ENCODE data around the gene CD300LD. TPM values are rescaled to one million over a fixed set of nuclear protein-coding genes. Genes with fewer than 3 reads are reported as not detected.
A peak's percentile ranks its signal among the peaks of the same experiment; 100 is the strongest.

CD300LD gene
- total RNA-seq, 1 donor from 2014 or later, result not detected

DNA sequence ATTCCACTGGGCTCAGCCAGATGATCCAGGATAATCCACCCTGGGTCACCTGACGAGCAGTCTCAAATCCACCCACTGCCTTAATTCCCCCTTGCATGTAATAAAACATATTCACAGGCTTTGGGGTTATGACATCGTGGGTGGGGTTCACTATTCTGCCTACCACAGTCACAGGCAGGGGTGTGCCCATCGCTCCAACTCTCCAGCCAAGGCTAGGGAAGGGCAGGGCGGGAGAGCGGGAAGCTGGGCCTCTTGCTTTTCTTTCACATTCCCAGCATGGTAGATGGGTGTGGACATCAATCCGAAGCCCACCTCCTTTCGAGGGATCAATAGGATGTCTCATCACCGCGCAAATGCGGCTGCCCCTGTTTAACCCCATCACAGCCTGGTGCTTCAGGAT lies 12.7 kb upstream of the CD300LD start:
- Histone ChIP-seq H3K36me3 (no peaks in the 10 kb centered on the region), H3K9me3 (no peaks in the 10 kb centered on the region), H3K27me3 (ENCODE audit: low read depth) (peaks cover 16% of the 10 kb centered on the region), H3K27ac (no peak overlapping the region), H3K4me3 (no peak overlapping the region), H3K4me1 (no peaks in the 10 kb centered on the region)
- ATAC-seq (no peak), DNase-seq (no peak)
- no peak for TF ChIP-seq CTCF (IDR thresholded peaks at IDR 0.05)
- intact Hi-C loops (cut with DNase I), result no loop called here

- peaks cover 12% of the 10 kb centered on the region for H3K27me3 ChIP-seq (ENCODE audit: low read depth)
- H3K4me3 ChIP-seq, result no peak overlapping the region
- DNase-seq, result no peak
- intact Hi-C loops (cut with DNase I), result no loop called here
- no peak for ATAC-seq
- no peaks in the 10 kb centered on the region for H3K9me3 ChIP-seq
- H3K27ac ChIP-seq, result no peak overlapping the region
- no peaks in the 10 kb centered on the region for H3K36me3 ChIP-seq
- H3K4me1 ChIP-seq, result no peaks in the 10 kb centered on the region
- TF ChIP-seq CTCF (IDR thresholded peaks at IDR 0.05), result no peak
These were observed 12.1 kb upstream of the CD300LD start for GRCh38 chr17:74604200-74604599.

GRCh38 chr17:74603746-74604145 lies 11.7 kb upstream of the CD300LD start:
- no peaks in the 10 kb centered on the region for H3K9me3 ChIP-seq
- DNase-seq (no peak), ATAC-seq (no peak)
- intact Hi-C loops (cut with DNase I), result no loop called here
- TF ChIP-seq CTCF (IDR thresholded peaks at IDR 0.05), result no peak
- H3K36me3 ChIP-seq, result no peaks in the 10 kb centered on the region
- peaks cover 4% of the 10 kb centered on the region for H3K4me1 ChIP-seq
- no peak overlapping the region for H3K27ac ChIP-seq
- H3K4me3 ChIP-seq, result no peak overlapping the region
- H3K27me3 ChIP-seq (ENCODE audit: low read depth), result peaks cover 12% of the 10 kb centered on the region

- peaks cover 12% of the 10 kb centered on the region for H3K27me3 ChIP-seq (ENCODE audit: low read depth)
- ATAC-seq (no peak), DNase-seq (no peak)
- H3K4me3 ChIP-seq, result no peak overlapping the region
- peaks cover 7% of the 10 kb centered on the region for H3K4me1 ChIP-seq
- intact Hi-C loops (cut with DNase I), result no loop called here
- TF ChIP-seq CTCF (IDR thresholded peaks at IDR 0.05), result no peak
- H3K36me3 ChIP-seq, result no peaks in the 10 kb centered on the region
- H3K27ac ChIP-seq, result no peak overlapping the region
- H3K9me3 ChIP-seq, result no peaks in the 10 kb centered on the region
These were observed 11.1 kb upstream of the CD300LD start for GRCh38 chr17:74603037-74603635.

DNA sequence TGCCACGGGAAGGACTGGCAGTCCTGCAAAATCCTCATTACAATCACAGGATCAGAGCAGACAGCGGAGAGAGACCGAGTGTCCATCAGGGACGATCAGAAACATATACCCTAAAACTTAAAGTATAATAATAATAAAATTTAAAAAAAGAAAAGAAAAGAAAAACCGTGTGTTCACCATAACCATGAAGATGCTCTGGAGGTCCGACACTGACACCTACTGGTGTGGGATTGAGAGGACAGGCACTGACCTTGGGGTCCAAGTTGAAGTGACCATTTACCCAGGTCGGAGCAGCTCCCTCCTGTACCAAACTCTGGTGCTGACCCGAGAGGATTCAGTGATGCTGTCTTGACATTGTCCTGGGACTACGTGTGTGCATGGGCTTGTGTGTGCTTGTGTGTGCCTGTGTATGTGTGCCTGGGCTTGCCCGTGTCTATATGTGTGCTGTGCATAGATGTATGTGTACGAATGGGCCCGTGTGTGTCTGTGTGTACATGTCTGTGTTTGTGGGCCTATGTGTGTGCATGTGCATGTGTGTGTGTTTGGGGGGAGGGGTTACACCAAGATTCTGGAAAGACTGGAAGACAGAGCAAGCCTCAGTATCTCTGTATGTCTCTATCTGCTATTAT lies 10.0 kb upstream of the CD300LD start:
- intact Hi-C loops (cut with DNase I), result no loop called here

More for the DNA sequence above, 10.0 kb upstream of the CD300LD start:
- H3K36me3 ChIP-seq, result no peaks in the 10 kb centered on the region
- H3K27me3 ChIP-seq (ENCODE audit: low read depth), result peaks cover 12% of the 10 kb centered on the region
- H3K4me3 ChIP-seq, result no peak overlapping the region
- peaks cover 7% of the 10 kb centered on the region for H3K4me1 ChIP-seq
- H3K27ac ChIP-seq, result no peak overlapping the region
- ATAC-seq (peak in 1 of 2 donors; percentile 43), DNase-seq (no peak)
- H3K9me3 ChIP-seq, result no peaks in the 10 kb centered on the region
- peak; percentile 65 for TF ChIP-seq CTCF (IDR thresholded peaks at IDR 0.05)

Data from lower lobe of right lung (tissue), 2 donors.